H1 (cell line): Measurements from ENCODE around the gene MAP4K4.

Experiments used
- CEBPB ChIP-seq: IDR thresholded peaks from 2 replicates; pipeline ENCODE4 v1.6.1; 2012; ENCODE audit warnings: low read depth, low read length
- CTCF ChIP-seq, 3 experiments: IDR thresholded peaks; 1 replicate in 2 of 3; 2 replicates in 1 of 3; pipeline versions ENCODE4 v1.5.1 to v1.6.1; 2011; ENCODE audit warnings: low read length in 3 of 3, mild to moderate bottlenecking in 3 of 3, inconsistent platforms in 2 of 3, low read depth in 1 of 3, moderate library complexity in 1 of 3; ENCODE audit not compliant: insufficient read depth in 1 of 3; ENCODE audit errors: control extremely low read depth in 1 of 3
- EP300 ChIP-seq, 2 experiments: IDR thresholded peaks; 1 replicate in 1 of 2; 2 replicates in 1 of 2; pipeline ENCODE4 v1.6.1; 2011 to 2012; ENCODE audit warnings: low read depth in 2 of 2, low read length in 2 of 2, mild to moderate bottlenecking in 2 of 2, borderline replicate concordance in 1 of 2, inconsistent platforms in 1 of 2, moderate library complexity in 1 of 2
- FOSL1 ChIP-seq: IDR thresholded peaks from 2 replicates; pipeline ENCODE4 v1.6.1; 2011; ENCODE audit warnings: mild to moderate bottlenecking, low read depth, low read length, moderate library complexity; ENCODE audit not compliant: insufficient read depth
- POLR2A ChIP-seq, 2 experiments: IDR thresholded peaks; 1 replicate in 1 of 2; 2 replicates in 1 of 2; pipeline ENCODE4 v1.6.1; 2011; ENCODE audit warnings: low read depth in 2 of 2, low read length in 2 of 2, mild to moderate bottlenecking in 2 of 2; ENCODE audit errors: control extremely low read depth in 1 of 2
- POLR2AphosphoS5 ChIP-seq: IDR thresholded peaks from 2 replicates; pipeline ENCODE4 v1.6.1; 2011; ENCODE audit warnings: low read depth, low read length
- RAD21 ChIP-seq, 2 experiments: IDR thresholded peaks in 1 of 2; conservative IDR thresholded peaks in 1 of 2; 2 replicates each; pipeline ENCODE4 v1.6.1; 2011; ENCODE audit warnings: low read depth in 2 of 2, low read length in 2 of 2, improper control_type of control experiment in 1 of 2, inconsistent platforms in 1 of 2, mild to moderate bottlenecking in 1 of 2, moderate library complexity in 1 of 2

- TF ChIP-seq EP300 (IDR thresholded peaks at IDR 0.05; ENCODE audit: borderline replicate concordance in 1 of 2, low read depth in 2 of 2, low read length in 2 of 2) (no peak), FOSL1 (no peak), POLR2AphosphoS5 (no peak), CTCF (IDR thresholded peaks at IDR 0.05; ENCODE audit: control extremely low read depth in 1 of 3, insufficient read depth in 1 of 3, low read depth in 1 of 3, low read length in 3 of 3) (no peak), CEBPB (no peak), POLR2A (IDR thresholded peaks at IDR 0.05; ENCODE audit: control extremely low read depth in 1 of 2, low read depth in 2 of 2, low read length in 2 of 2) (no peak), RAD21 (IDR thresholded peaks at IDR 0.05 in 1 of 2, conservative IDR thresholded peaks at IDR 0.05 in 1 of 2; ENCODE audit: low read depth in 2 of 2, low read length in 2 of 2) (no peak)
Observed at GRCh38 chr2:101729521-101730190, 32.1 kb downstream of the MAP4K4 start.
